HCT116 (cell line): Measurements from ENCODE around the gene EP400.
"Not testable (repeated sequence)": the region's sequence is repeated elsewhere in the genome, so short reads cannot be mapped to it uniquely, and the experiment has no call there.

Experiments
- CEBPB ChIP-seq: IDR thresholded peaks from 2 replicates; pipeline ENCODE4 v1.6.1; 2012; ENCODE audit warnings: low read depth
- CTCF ChIP-seq, 3 experiments: fragments of 200-600 bp in 1 of 3; sonication (generic) in 1 of 3; IDR thresholded peaks in 2 of 3; conservative IDR thresholded peaks in 1 of 3; 2 replicates each; pipeline ENCODE4 v1.5.1; 2012 to 2017; ENCODE audit warnings: low read depth in 2 of 3, low read length in 2 of 3, antibody characterized with exemption in 1 of 3, borderline replicate concordance in 1 of 3, control low read depth in 1 of 3, mild to moderate bottlenecking in 1 of 3, mixed read lengths in 1 of 3, mixed run types in 1 of 3, moderate library complexity in 1 of 3; ENCODE audit not compliant: insufficient read depth in 1 of 3
- EGR1 ChIP-seq: IDR thresholded peaks from 2 replicates; pipeline ENCODE4 v1.6.1; 2012; ENCODE audit warnings: low read depth
- JUND ChIP-seq: IDR thresholded peaks from 2 replicates; pipeline ENCODE4 v1.6.1; 2012
- MAX ChIP-seq: IDR thresholded peaks from 2 replicates; pipeline ENCODE4 v1.6.1; 2012
- POLR2A ChIP-seq: IDR thresholded peaks from 2 replicates; pipeline ENCODE4 v1.7.0; 2011; ENCODE audit warnings: borderline replicate concordance; ENCODE audit not compliant: insufficient read depth, insufficient read length; ENCODE audit errors: extremely low read depth
- REST ChIP-seq: IDR thresholded peaks from 2 replicates; pipeline ENCODE4 v1.6.1; 2012; ENCODE audit warnings: low read depth
- SRF ChIP-seq: IDR thresholded peaks from 2 replicates; pipeline ENCODE4 v1.6.1; 2012; ENCODE audit warnings: low read depth
- YY1 ChIP-seq: IDR thresholded peaks from 2 replicates; pipeline ENCODE4 v1.6.1; 2011; ENCODE audit warnings: low read length, low read depth, moderate library complexity, mild to moderate bottlenecking; ENCODE audit not compliant: insufficient replicate concordance; ENCODE audit errors: extremely low read depth
- ZFX ChIP-seq: fragments of 450-650 bp; IDR thresholded peaks from 2 replicates; pipeline ENCODE4 v1.6.1; 2017

- TF ChIP-seq CEBPB; CTCF (IDR thresholded peaks at IDR 0.05 in 2 of 3, conservative IDR thresholded peaks at IDR 0.05 in 1 of 3; ENCODE audit: borderline replicate concordance in 1 of 3, insufficient read depth in 1 of 3, low read depth in 2 of 3, low read length in 2 of 3); ZFX; YY1; REST; JUND; EGR1; SRF; MAX; POLR2A: not testable (repeated sequence)
These were observed 4.1 kb downstream of the EP400 start for GRCh38 chr12:131953810-131954209.
